Mesothelial cell of epicardium (in vitro differentiated cells): ENCODE data around the gene TUBA4B. TPM values are rescaled to one million over a fixed set of nuclear protein-coding genes. Genes with fewer than 3 reads are reported as not detected.

Experiments used
- DNase-seq, 2 experiments: peaks; one replicate each; pipeline ENCODE4 v3.0.0; 2021; ENCODE audit warnings: low spot score in 2 of 2; ENCODE audit not compliant: unreplicated experiment in 2 of 2
- H3K27ac Mint-ChIP-seq: 2 replicates; pipeline ENCODE4 v1.8.0; 2021; ENCODE audit warnings: mixed read lengths
- H3K27me3 Mint-ChIP-seq: 2 replicates; pipeline ENCODE4 v1.8.0; 2021; ENCODE audit warnings: low read depth, mixed read lengths
- H3K36me3 Mint-ChIP-seq: 2 replicates; pipeline ENCODE4 v1.8.0; 2021; ENCODE audit warnings: mixed read lengths
- H3K4me1 Mint-ChIP-seq: 2 replicates; pipeline ENCODE4 v1.8.0; 2021; ENCODE audit warnings: mixed read lengths
- H3K4me3 Mint-ChIP-seq: 2 replicates; pipeline ENCODE4 v1.8.0; 2021; ENCODE audit warnings: mild to moderate bottlenecking, moderate library complexity, mixed read lengths
- H3K9me3 Mint-ChIP-seq: 2 replicates; pipeline ENCODE4 v1.8.0; 2021; ENCODE audit warnings: mixed read lengths
- CTCF ChIP-seq: fragments of 200-600 bp; sonication (generic); IDR thresholded peaks from one replicate; pipeline ENCODE4 v1.5.0; 2021; ENCODE audit warnings: antibody characterized with exemption; ENCODE audit not compliant: unreplicated experiment
- total RNA-seq: library from RNA; stranded (reverse); gene quantifications from 3 replicates; pipeline ENCODE4 v1.2.1, GENCODE V29; 2021

The TUBA4B gene
- total RNA-seq, 1 donor from 2014 or later = not detected

- H3K4me3 Mint-ChIP-seq = peak overlapping the region; percentile 84
- no peak for DNase-seq
- H3K36me3 Mint-ChIP-seq = peaks cover 6% of the 10 kb centered on the region
- no peak for TF ChIP-seq CTCF
- H3K27ac Mint-ChIP-seq = peak overlapping the region; percentile 81
- H3K9me3 Mint-ChIP-seq = no peaks in the 10 kb centered on the region
- peaks cover 18% of the 10 kb centered on the region for H3K4me1 Mint-ChIP-seq
- H3K27me3 Mint-ChIP-seq = no peaks in the 10 kb centered on the region
Measured at GRCh38 chr2:219207134-219207883, 45.7 kb upstream of the TUBA4B start.

- Mint-ChIP-seq H3K4me3 (peak overlapping the region; percentile 84), H3K36me3 (peaks cover 6% of the 10 kb centered on the region), H3K27me3 (no peaks in the 10 kb centered on the region), H3K27ac (peak overlapping the region; percentile 81), H3K4me1 (peaks cover 18% of the 10 kb centered on the region), H3K9me3 (no peaks in the 10 kb centered on the region)
- DNase-seq = no peak
- no peak for TF ChIP-seq CTCF
Measured at GRCh38 chr2:219207884-219208740, 44.9 kb upstream of the TUBA4B start.

- Mint-ChIP-seq H3K4me1 (peaks cover 18% of the 10 kb centered on the region), H3K36me3 (peaks cover 16% of the 10 kb centered on the region), H3K27me3 (no peaks in the 10 kb centered on the region), H3K9me3 (no peaks in the 10 kb centered on the region), H3K4me3 (no peak overlapping the region), H3K27ac (no peak overlapping the region)
- DNase-seq = no peak
- TF ChIP-seq CTCF = no peak
Measured at GRCh38 chr2:219209236-219210195, 43.5 kb upstream of the TUBA4B start.

- Mint-ChIP-seq H3K9me3 (no peaks in the 10 kb centered on the region), H3K27me3 (no peaks in the 10 kb centered on the region), H3K4me1 (peaks cover 18% of the 10 kb centered on the region), H3K4me3 (no peak overlapping the region), H3K27ac (no peak overlapping the region), H3K36me3 (peaks cover 16% of the 10 kb centered on the region)
- DNase-seq = no peak
- no peak for TF ChIP-seq CTCF
Measured at GRCh38 chr2:219210196-219210885, 42.7 kb upstream of the TUBA4B start.
